Cardiac fibroblast (primary cell): Measurements from ENCODE around the gene MT3.
A peak's percentile ranks its signal among the peaks of the same experiment; 100 is the strongest.

Experiments used
- DNase-seq, 2 donors: peaks; one replicate each; pipeline versions ENCODE4 v3.0.0 to v3.0.0-alpha.2; 2010; ENCODE audit warnings: low read depth in 2 of 2
- H3K4me3 ChIP-seq, 2 donors: replicated peaks in 1 of 2; 1 replicate in 1 of 2; 2 replicates in 1 of 2; pipeline ENCODE4 v1.5.1; 2011; ENCODE audit warnings: low read depth in 2 of 2, low read length in 2 of 2, mild to moderate bottlenecking in 2 of 2, moderate library complexity in 1 of 2
- CTCF ChIP-seq: IDR thresholded peaks from one replicate; pipeline ENCODE4 v1.5.1; 2011; ENCODE audit warnings: low read depth, mild to moderate bottlenecking, low read length, inconsistent platforms

MT3 gene

GRCh38 chr16:56606071-56606475 lies 16.7 kb downstream of the MT3 start:
- no peak overlapping the region for H3K4me3 ChIP-seq
- no peak for TF ChIP-seq CTCF

GRCh38 chr16:56606476-56607108 lies 17.3 kb downstream of the MT3 start:
- DNase-seq, result peak; percentile 91 to 97
- H3K4me3 ChIP-seq, result peak overlapping the region in 1 of 2 donors; percentile 32
- no peak for TF ChIP-seq CTCF

More at GRCh38 chr16:56606071-56606475, 16.7 kb downstream of the MT3 start:
- peak in 1 of 2 donors; percentile 92 for DNase-seq

GRCh38 chr16:56607109-56607618 lies 17.8 kb downstream of the MT3 start:
- TF ChIP-seq CTCF, result no peak
- peak; percentile 98 to 100 for DNase-seq
- H3K4me3 ChIP-seq, result peak overlapping the region in 1 of 2 donors; percentile 64

- peak overlapping the region in 1 of 2 donors; percentile 64 for H3K4me3 ChIP-seq
- TF ChIP-seq CTCF, result no peak
- no peak for DNase-seq
These were observed 18.3 kb downstream of the MT3 start for GRCh38 chr16:56607675-56608042.

GRCh38 chr16:56608043-56608875 lies 18.9 kb downstream of the MT3 start, which contains the start of gene MT2A:
Gene MT2A, plus strand, starts transcription at chr16:56608584. Its CDS starts 72 bp downstream, at chr16:56608656.
- peak; percentile 98 for DNase-seq
- peak within 1 kb of the TSS; percentile 62 to 64 for H3K4me3 ChIP-seq
- no peak for TF ChIP-seq CTCF

- DNase-seq, result peak; percentile 14 to 42
- H3K4me3 ChIP-seq, result peak overlapping the region; percentile 62 to 64
- TF ChIP-seq CTCF, result no peak
These were observed 19.6 kb downstream of the MT3 start for GRCh38 chr16:56608876-56609462.
